Measurements from ENCODE around the gene ZBTB8A.
"Not testable (repeated sequence)": the region's sequence is repeated elsewhere in the genome, so short reads cannot be mapped to it uniquely, and the experiment has no call there.

The ZBTB8A gene

GRCh38 chr1:32622806-32623681 lies 83.8 kb downstream of the ZBTB8A start:
- DNase-seq: no peak

- no peak for DNase-seq
These were observed 84.5 kb downstream of the ZBTB8A start for GRCh38 chr1:32623775-32624174.

- DNase-seq: no peak
These were observed 86.9 kb downstream of the ZBTB8A start for GRCh38 chr1:32626176-32626575.

- DNase-seq: no peak
These were observed 88.5 kb downstream of the ZBTB8A start for GRCh38 chr1:32627596-32628162.

- not testable (repeated sequence) for DNase-seq
These were observed 90.9 kb downstream of the ZBTB8A start for GRCh38 chr1:32630173-32630572.

GRCh38 chr1:32632829-32633228 lies 93.6 kb downstream of the ZBTB8A start:
- DNase-seq: no peak

GRCh38 chr1:32635508-32636277 lies 96.5 kb downstream of the ZBTB8A start:
- no peak for DNase-seq

- no peak for DNase-seq
These were observed 97.9 kb downstream of the ZBTB8A start for GRCh38 chr1:32636914-32637645.

GRCh38 chr1:32639489-32640075 lies 100.4 kb downstream of the ZBTB8A start:
- no peak for DNase-seq

GRCh38 chr1:32642292-32642827 lies 103.1 kb downstream of the ZBTB8A start:
- DNase-seq: not testable (repeated sequence)

- no peak for DNase-seq
These were observed 105.2 kb downstream of the ZBTB8A start for GRCh38 chr1:32644426-32644825.

GRCh38 chr1:32647308-32648134 lies 108.3 kb downstream of the ZBTB8A start:
- no peak for DNase-seq

GRCh38 chr1:32650248-32650751 lies 111.1 kb downstream of the ZBTB8A start, which contains the start of gene ZBTB8OS:
Gene ZBTB8OS, minus strand, starts transcription at chr1:32650550. Its CDS starts 21 bp downstream, at chr1:32650529.
- DNase-seq: peak; percentile 81

- peak; percentile 73 for DNase-seq
These were observed 111.7 kb downstream of the ZBTB8A start, which contains the start of gene RBBP4 for GRCh38 chr1:32650752-32651460. Gene RBBP4, plus strand, starts transcription at chr1:32651208. Its CDS starts 99 bp downstream, at chr1:32651307.

GRCh38 chr1:32651461-32652073 lies 112.3 kb downstream of the ZBTB8A start:
- DNase-seq: no peak

- DNase-seq: no peak
These were observed 113.2 kb downstream of the ZBTB8A start for GRCh38 chr1:32652244-32652962.

Measured in NCI-H1417 treated with DMSO at 0.1 percent for 48 hours (cell line).